HepG2 (cell line): Measurements from ENCODE around the gene PCDHB3. TPM values are rescaled to one million over a fixed set of nuclear protein-coding genes. Genes with fewer than 3 reads are reported as not detected.

ENCODE experiments used
- KDM2A ChIP-seq: sonication (generic); formaldehyde crosslinking; IDR thresholded peaks from 2 replicates; pipeline ENCODE4 v1.4.0; 2020; ENCODE audit warnings: low read depth, missing genetic modification reagents, borderline replicate concordance
- POGZ ChIP-seq: sonication (generic); formaldehyde crosslinking; IDR thresholded peaks from 2 replicates; pipeline ENCODE4 v1.4.0; 2020; ENCODE audit warnings: mild to moderate bottlenecking, missing genetic modification reagents
- POLR2AphosphoS5 ChIP-seq: IDR thresholded peaks from 2 replicates; pipeline ENCODE4 v1.6.1; 2012; ENCODE audit warnings: low read depth, low read length
- REPIN1 ChIP-seq: sonication (generic); formaldehyde crosslinking; IDR thresholded peaks from 2 replicates; pipeline ENCODE4 v1.8.0; 2022; ENCODE audit warnings: missing genetic modification reagents, low read depth, mild to moderate bottlenecking, borderline replicate concordance
- SMC3 ChIP-seq: IDR thresholded peaks from 2 replicates; pipeline ENCODE4 v1.6.1; 2011; ENCODE audit warnings: low read length, improper control_type of control experiment
- TCF7L2 ChIP-seq: IDR thresholded peaks from 2 replicates; pipeline ENCODE4 v1.6.1; 2011; ENCODE audit warnings: mild to moderate bottlenecking, low read depth, low read length, moderate library complexity
- YEATS4 ChIP-seq: sonication (generic); formaldehyde crosslinking; IDR thresholded peaks from 2 replicates; pipeline ENCODE4 v1.4.0; 2020; ENCODE audit warnings: missing genetic modification reagents, borderline replicate concordance
- ZNF17 ChIP-seq: sonication (generic); formaldehyde crosslinking; IDR thresholded peaks from 2 replicates; pipeline ENCODE4 v1.5.0; 2020; ENCODE audit warnings: mild to moderate bottlenecking, missing genetic modification reagents
- ZNF24 ChIP-seq: fragments of 450-650 bp; IDR thresholded peaks from 2 replicates; pipeline ENCODE4 v1.6.1; 2017; ENCODE audit warnings: antibody characterized with exemption, mild to moderate bottlenecking
- ZNF256 ChIP-seq: sonication (generic); formaldehyde crosslinking; conservative IDR thresholded peaks from 2 replicates; pipeline ENCODE4 v1.4.0; 2020; ENCODE audit warnings: missing genetic modification reagents
- polyA plus RNA-seq, 8 experiments: library from polyadenylated mRNA; depleted of rRNA in 3 of 8; stranded (reverse) in 7 of 8; unstranded in 1 of 8; fragments of >200 nt; fragmentation: Illumina TruSeq in 4 of 8; extraction: Trizol in 4 of 8; gene quantifications; 2 replicates each; pipeline versions ENCODE4 v1.2.1 to v1.2.3, GENCODE V29; 2011 to 2016; ENCODE audit warnings: low read depth in 4 of 8, missing spikeins in 1 of 8, mixed read lengths in 1 of 8; ENCODE audit not compliant: insufficient read depth in 1 of 8
- total RNA-seq, 5 experiments: library from RNA; depleted of rRNA; stranded (reverse); fragments of >200 nt; fragmentation: Illumina TruSeq; extraction: Trizol; gene quantifications; 2 replicates each; pipeline ENCODE4 v1.2.3, GENCODE V29; 2016; ENCODE audit warnings: low read depth in 1 of 5
- TF ChIP-seq, protein P1 (sequence below): IDR thresholded peaks from 2 replicates; pipeline ENCODE4 v1.6.1; 2016; ENCODE audit warnings: mild to moderate bottlenecking
- TF ChIP-seq, protein P2 (sequence below): sonication (generic); formaldehyde crosslinking; IDR thresholded peaks from 2 replicates; pipeline ENCODE4 v1.4.0; 2020; ENCODE audit warnings: missing genetic modification reagents
- TF ChIP-seq, protein P3 (sequence below), 2 experiments: sonication (generic) in 1 of 2; formaldehyde crosslinking in 1 of 2; IDR thresholded peaks; 2 replicates each; pipeline versions ENCODE4 v1.6.1 to v1.9.0; 2014 to 2022; ENCODE audit warnings: antibody characterized with exemption in 1 of 2, borderline replicate concordance in 1 of 2, inconsistent platforms in 1 of 2, low read depth in 1 of 2, missing genetic modification reagents in 1 of 2
- TF ChIP-seq, protein P4 (sequence below): IDR thresholded peaks from 2 replicates; pipeline ENCODE4 v1.6.1; 2012; ENCODE audit warnings: low read depth, low read length, improper control_type of control experiment

Gene PCDHB3
- total and polyA plus RNA-seq, 2 of the 13 experiments (the other 11 are each of a cell fraction or from before 2014, with no cell fraction given), result 0.25 to 0.29 TPM

DNA sequence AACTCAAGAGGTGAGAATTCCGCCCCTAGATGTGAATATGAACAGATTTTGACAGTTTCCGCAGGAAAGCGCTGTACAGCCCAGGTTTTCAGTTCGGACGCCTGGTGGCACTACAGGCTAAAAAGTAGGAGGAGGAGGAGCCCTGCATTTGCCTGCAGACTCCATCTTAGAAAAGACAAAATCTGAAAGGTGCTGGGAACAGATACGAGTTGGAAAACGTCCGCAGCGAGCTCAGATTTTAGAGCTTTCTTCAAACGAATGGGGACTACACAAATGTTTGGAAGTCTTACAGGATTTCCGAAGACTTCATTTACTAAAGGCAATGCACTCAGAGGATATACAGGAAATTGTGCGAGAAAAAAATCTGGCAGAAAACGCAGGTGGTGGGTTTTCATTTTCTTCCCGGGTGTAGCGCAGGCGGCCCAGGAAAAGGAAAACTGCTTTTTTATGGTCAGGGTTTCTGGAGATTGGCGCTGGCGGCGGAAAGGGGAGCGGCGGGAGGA lies 15.7 kb upstream of the PCDHB3 start (continued):
- TF ChIP-seq, protein P1, sequence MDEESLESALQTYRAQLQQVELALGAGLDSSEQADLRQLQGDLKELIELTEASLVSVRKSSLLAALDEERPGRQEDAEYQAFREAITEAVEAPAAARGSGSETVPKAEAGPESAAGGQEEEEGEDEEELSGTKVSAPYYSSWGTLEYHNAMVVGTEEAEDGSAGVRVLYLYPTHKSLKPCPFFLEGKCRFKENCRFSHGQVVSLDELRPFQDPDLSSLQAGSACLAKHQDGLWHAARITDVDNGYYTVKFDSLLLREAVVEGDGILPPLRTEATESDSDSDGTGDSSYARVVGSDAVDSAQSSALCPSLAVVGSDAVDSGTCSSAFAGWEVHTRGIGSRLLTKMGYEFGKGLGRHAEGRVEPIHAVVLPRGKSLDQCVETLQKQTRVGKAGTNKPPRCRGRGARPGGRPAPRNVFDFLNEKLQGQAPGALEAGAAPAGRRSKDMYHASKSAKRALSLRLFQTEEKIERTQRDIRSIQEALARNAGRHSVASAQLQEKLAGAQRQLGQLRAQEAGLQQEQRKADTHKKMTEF, result peak; percentile 51; the same call in 1 of the 2 replicates
- TF ChIP-seq REPIN1 (CRISPR knock-in tag) (peak; percentile 36; the same call in 1 of the 2 replicates), KDM2A (CRISPR knock-in tag) (peak; percentile 48; the same call in 1 of the 2 replicates), SMC3 (peak; percentile 50; the same call in 1 of the 2 replicates), ZNF256 (CRISPR knock-in tag) (no peak), POLR2AphosphoS5 (peak; percentile 53; the same call in 1 of the 2 replicates), ZNF24 (0 out of 2 replicates have a peak, but pooled peaks have one; percentile 14), ZNF17 (CRISPR knock-in tag) (no peak), TCF7L2 (no peak), POGZ (peak; percentile 43; the same call in 1 of the 2 replicates), YEATS4 (CRISPR knock-in tag) (0 out of 2 replicates have a peak, but pooled peaks have one; percentile 32)
- TF ChIP-seq, protein P2, sequence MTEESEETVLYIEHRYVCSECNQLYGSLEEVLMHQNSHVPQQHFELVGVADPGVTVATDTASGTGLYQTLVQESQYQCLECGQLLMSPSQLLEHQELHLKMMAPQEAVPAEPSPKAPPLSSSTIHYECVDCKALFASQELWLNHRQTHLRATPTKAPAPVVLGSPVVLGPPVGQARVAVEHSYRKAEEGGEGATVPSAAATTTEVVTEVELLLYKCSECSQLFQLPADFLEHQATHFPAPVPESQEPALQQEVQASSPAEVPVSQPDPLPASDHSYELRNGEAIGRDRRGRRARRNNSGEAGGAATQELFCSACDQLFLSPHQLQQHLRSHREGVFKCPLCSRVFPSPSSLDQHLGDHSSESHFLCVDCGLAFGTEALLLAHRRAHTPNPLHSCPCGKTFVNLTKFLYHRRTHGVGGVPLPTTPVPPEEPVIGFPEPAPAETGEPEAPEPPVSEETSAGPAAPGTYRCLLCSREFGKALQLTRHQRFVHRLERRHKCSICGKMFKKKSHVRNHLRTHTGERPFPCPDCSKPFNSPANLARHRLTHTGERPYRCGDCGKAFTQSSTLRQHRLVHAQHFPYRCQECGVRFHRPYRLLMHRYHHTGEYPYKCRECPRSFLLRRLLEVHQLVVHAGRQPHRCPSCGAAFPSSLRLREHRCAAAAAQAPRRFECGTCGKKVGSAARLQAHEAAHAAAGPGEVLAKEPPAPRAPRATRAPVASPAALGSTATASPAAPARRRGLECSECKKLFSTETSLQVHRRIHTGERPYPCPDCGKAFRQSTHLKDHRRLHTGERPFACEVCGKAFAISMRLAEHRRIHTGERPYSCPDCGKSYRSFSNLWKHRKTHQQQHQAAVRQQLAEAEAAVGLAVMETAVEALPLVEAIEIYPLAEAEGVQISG (CRISPR knock-in tag), result peak; percentile 66
- TF ChIP-seq, protein P3, sequence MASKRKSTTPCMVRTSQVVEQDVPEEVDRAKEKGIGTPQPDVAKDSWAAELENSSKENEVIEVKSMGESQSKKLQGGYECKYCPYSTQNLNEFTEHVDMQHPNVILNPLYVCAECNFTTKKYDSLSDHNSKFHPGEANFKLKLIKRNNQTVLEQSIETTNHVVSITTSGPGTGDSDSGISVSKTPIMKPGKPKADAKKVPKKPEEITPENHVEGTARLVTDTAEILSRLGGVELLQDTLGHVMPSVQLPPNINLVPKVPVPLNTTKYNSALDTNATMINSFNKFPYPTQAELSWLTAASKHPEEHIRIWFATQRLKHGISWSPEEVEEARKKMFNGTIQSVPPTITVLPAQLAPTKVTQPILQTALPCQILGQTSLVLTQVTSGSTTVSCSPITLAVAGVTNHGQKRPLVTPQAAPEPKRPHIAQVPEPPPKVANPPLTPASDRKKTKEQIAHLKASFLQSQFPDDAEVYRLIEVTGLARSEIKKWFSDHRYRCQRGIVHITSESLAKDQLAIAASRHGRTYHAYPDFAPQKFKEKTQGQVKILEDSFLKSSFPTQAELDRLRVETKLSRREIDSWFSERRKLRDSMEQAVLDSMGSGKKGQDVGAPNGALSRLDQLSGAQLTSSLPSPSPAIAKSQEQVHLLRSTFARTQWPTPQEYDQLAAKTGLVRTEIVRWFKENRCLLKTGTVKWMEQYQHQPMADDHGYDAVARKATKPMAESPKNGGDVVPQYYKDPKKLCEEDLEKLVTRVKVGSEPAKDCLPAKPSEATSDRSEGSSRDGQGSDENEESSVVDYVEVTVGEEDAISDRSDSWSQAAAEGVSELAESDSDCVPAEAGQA (IDR thresholded peaks at IDR 0.05; ENCODE audit: low read depth), result peak; percentile 63; the same call in 1 of the 2 replicates
- TF ChIP-seq, protein P3 (CRISPR knock-in tag; IDR thresholded peaks at IDR 0.05; ENCODE audit: borderline replicate concordance), result no peak
- TF ChIP-seq, protein P4, sequence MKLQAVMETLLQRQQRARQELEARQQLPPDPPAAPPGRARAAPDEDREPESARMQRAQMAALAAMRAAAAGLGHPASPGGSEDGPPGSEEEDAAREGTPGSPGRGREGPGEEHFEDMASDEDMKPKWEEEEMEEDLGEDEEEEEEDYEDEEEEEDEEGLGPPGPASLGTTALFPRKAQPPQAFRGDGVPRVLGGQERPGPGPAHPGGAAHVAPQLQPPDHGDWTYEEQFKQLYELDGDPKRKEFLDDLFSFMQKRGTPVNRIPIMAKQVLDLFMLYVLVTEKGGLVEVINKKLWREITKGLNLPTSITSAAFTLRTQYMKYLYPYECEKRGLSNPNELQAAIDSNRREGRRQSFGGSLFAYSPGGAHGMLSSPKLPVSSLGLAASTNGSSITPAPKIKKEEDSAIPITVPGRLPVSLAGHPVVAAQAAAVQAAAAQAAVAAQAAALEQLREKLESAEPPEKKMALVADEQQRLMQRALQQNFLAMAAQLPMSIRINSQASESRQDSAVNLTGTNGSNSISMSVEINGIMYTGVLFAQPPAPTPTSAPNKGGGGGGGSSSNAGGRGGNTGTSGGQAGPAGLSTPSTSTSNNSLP, result 0 out of 2 replicates have a peak, but pooled peaks have one; percentile 25
